LHCN-M2 (cell line): ENCODE results near the gene NEK7. TPM values are rescaled to one million over a fixed set of nuclear protein-coding genes. Genes with fewer than 3 reads are reported as not detected.

Experiments
- DNase-seq: peaks from one replicate; pipeline ENCODE4 v3.0.0-alpha.2; 2012; ENCODE audit warnings: low read depth
- total RNA-seq: library from RNA; depleted of rRNA; stranded (reverse); fragments of >200 nt; gene quantifications from 2 replicates; pipeline ENCODE4 v1.2.3, GENCODE V29; 2014

Gene NEK7
- total RNA-seq, 1 experiment from 2014 or later = 66.8 TPM

- no peak for DNase-seq
Measured at GRCh38 chr1:198143797-198144196, 13.0 kb upstream of the NEK7 start.

GRCh38 chr1:198147216-198147615 lies 9.6 kb upstream of the NEK7 start:
- DNase-seq = no peak

DNA sequence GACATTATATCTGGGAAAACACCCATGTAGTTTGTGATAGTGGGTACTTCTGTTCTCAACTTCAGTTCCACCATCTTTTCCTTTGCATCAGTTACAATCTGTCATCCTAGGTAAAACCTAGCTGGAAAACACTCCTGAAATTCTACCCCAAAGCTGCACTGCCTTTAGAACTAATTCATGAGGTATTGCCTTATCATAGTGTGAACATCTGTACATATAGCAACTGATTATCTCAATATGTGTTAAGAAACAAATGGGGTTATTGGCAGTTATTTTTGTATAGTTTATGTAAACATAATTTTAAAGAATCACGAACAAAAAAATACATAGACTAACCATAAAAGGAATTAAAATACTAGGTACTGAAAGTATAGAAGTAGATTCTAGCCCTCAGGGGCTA lies 6.4 kb upstream of the NEK7 start:
- no peak for DNase-seq

DNA sequence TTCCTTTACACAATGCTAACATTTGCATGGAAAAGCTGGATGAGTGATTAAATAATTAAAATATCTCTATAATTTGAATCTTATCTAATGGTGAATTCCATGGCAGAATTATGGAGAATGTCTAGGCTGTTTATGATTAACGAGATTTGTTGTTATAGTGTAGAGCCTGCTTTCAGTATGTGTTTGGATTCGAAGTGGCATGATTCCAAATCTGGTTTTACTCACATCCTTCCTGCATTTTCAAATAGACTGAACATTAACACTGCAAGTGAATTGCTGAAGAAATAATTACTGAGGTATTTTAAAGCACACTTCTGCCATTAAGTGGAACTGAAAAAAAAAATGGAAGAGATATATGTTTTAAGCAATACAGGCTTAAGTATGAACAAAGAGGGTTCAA lies 5.1 kb upstream of the NEK7 start:
- no peak for DNase-seq

GRCh38 chr1:198153103-198153502 lies 3.7 kb upstream of the NEK7 start:
- DNase-seq = peak; percentile 67

- no peak for DNase-seq
Measured at GRCh38 chr1:198153804-198154203, 3.0 kb upstream of the NEK7 start.

- peak; percentile 68 for DNase-seq
Measured at GRCh38 chr1:198155253-198155652, 1.5 kb upstream of the NEK7 start.

DNA sequence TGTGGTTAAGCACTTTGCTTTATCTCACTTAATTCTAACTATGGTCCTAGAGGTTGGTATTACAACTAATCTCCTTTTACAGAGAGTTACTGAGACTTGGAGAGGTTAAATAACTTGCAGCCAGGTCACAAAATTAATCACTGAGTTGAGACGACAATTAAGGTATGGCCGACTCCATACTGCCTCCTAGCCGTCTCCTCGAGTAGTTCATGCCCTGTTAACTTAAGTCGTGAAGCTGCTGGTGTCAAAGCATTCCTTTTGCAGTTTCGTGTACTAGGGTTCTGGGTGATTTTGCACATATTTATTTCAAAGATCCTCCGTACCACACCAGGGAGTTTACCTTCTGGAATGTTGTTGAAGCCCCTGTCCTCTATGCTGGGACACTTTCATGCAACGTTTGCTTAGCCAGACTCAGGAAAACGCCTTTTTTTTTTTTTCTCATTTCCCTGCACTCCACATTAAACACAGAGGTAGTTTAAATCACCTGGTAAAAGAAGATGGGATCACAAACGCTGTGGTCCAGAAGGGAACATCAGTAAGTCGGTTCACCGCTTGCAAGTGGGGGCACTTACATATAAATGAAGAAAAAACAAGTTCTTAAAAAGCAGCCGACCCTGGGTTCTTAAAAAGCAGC lies 570 bp upstream of the NEK7 start:
- peak; percentile 74 for DNase-seq

- DNase-seq = peak; percentile 92
Measured at GRCh38 chr1:198157241-198157846, 546 bp downstream of the NEK7 start.

- peak; percentile 42 for DNase-seq
Measured at GRCh38 chr1:198157847-198158725, 1.3 kb downstream of the NEK7 start.

DNA sequence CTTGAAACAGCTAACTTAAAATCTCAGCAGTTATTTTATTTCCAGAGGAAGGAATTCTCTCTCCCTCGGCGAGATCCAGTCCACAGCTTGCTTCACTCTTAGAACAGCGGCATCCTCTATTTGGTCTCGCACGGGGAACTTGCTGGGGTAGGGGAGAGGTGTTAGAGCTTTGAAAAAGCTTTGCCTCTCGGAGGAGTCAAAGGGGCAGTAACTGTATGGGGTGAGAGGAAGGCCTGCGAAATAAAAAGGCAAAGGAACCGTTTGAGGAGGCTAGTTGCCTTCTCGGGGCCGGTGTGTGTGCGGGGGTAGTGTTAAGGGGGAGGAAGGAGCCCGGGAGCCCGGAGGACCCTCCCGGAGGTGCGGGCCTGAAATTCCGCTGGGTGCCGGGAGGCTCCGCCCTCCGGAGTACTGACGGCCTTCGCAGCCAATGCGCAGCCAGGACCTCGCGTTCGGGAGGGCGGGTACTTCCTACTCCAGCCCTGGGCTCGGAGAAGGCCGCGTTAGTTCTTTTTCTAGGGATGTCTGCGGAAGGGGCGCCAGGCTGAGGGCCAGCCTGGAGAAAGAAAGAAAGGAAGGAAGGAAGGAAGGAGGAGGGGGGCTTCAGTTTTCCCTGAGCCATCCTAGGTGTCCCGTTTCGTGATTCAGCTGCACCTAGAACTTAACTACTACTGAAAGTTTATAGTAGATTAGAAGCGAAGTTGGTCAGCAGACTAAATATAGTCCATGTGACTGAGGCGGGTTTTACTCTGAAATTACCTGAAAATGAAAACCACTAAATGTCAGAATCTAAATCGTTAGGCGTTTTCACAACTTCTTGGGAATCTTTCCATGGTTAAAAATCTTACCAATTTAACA lies 2.2 kb downstream of the NEK7 start:
- peak; percentile 83 for DNase-seq

GRCh38 chr1:198160222-198160621 lies 3.4 kb downstream of the NEK7 start:
- no peak for DNase-seq

GRCh38 chr1:198160946-198161614 lies 4.3 kb downstream of the NEK7 start:
- DNase-seq = no peak

DNA sequence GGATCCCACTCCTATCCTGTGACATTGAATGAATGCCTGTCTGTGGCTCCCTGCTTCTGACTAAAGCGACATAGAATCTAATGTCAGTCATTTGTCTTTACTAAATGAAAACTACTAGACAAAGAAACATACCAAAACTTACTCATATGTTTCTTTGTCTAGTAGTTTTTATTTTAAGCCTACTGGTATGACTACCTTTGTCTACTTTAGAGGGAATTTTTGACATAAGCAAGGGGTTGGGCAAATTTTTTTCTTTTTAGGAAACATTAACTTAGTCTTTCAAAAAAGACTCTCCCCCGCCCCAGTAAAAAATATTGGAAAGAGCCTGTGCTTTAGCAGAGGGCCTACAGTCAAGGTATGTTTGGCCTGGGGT lies 4.9 kb downstream of the NEK7 start:
- no peak for DNase-seq

DNA sequence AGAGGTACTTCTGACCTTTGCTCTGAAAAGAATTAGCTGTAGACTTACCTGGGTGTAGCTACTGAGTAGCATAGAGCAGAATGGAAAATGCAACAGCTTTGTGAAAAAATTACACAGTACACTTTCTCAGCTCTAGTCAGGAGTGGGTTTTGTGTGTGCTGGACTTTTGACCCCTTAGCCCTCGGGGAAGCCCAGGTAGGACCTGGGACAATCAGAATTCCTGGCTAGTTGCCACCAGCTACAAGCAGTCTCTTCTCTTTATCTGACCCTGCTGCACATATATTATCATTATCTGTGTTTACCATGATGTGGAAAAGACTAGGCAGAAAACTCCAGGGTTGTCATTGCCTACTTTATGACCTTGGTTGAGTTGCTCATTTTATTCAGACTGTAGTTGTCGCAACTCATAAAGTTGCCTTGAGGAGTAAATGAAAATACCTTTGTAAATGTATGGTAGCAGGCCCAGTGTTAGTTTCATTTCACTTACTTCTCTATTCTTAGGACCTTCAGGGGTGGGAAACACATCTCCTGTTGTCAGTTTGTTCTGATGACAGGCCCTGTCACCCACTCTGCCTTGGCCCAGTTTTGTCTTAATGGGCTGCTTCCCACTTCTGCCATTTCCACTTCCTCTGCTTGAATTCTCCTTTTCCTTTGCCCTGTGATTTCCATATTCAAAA lies 5.4 kb downstream of the NEK7 start:
- DNase-seq = no peak

DNA sequence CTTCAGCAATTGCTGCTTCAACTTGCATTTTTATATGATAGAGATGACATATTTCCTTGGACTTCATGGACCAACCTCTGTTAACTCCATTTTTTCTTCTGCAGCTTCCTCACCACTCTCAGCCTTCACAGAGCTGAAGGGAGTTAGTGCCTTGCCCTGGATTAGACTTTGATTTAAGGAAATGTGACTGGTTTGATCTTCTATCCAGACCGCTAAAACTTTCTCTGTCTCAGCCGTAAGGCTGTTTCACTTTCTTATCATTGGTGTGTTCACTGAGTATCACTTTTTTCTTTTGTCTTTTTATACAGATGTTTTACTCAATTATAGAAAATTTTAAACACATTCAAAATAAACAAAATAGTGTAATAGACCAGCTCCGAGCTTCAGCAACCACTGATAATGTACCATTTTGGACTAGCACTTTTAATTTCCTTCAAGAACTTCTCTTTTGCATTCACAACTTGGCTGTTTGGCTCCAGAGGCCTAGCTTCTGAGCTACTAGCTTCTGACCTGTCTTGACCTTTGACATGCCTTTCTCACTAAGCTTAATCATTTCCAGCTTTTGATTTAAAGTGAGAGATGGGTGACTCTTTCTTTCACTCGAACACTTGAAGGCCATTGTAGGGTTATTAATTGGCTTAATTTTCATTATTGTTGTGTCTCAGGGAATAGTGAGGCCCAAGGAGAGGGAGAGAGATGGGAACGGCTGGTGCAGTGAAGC lies 9.3 kb downstream of the NEK7 start:
- no peak for DNase-seq

DNA sequence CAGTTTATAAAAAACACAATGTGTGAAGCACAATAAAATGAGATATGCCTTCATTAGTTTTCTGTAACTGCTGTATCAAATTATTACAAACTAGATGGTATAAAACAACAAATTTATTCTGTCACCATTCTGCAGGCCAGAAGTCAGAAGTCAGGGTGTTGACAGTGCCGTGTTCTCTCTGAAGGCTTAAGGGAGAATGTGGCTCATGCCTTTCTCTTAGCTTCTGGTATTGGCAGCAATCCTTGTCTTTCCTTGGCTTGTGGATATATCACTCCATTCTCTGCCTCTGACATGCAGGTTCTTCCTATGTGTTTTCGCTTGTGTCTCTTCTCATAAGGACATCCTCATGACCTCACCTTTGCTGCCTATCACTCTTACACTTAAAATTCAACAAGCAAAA lies 10.1 kb downstream of the NEK7 start:
- no peak for DNase-seq

- DNase-seq = peak; percentile 50
Measured at GRCh38 chr1:198167436-198167934, 10.7 kb downstream of the NEK7 start.

GRCh38 chr1:198168227-198168626 lies 11.4 kb downstream of the NEK7 start:
- DNase-seq = peak; percentile 62

DNA sequence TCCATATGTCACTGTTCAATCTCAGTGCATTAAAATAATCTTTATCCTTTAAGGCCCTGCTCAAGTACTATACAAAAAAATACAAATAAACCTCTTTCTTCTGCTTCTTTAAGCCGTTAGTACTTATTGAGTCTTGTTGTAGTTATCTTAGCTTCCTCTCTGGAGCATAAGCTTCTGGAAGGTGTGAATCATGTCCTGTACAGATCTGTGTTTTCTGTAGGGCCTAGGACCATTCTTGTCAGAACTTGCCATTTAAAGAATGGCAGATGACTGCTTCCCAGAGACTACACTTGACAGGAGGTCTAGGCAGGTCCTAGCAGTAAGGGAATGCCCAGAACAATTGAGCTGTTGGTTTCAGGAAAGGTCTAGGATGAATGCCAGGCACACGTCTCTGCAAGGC lies 12.9 kb downstream of the NEK7 start:
- DNase-seq = no peak
